Stimulated activated CD4-positive, alpha-beta T cell treated with anti-CD3 and anti-CD28 coated beads, Interleukin-4, amount 100 ng/mL, for 4 hours (primary cell): ENCODE results near the gene C19orf47.
A peak's percentile ranks its signal among the peaks of the same experiment; 100 is the strongest.

ENCODE experiments used
- DNase-seq, 2 experiments: peaks; one replicate each; pipeline ENCODE4 v3.0.0-alpha.2; 2020

The C19orf47 gene

GRCh38 chr19:40313229-40313983 lies 34.8 kb downstream of the C19orf47 start:
- DNase-seq = no peak

DNA sequence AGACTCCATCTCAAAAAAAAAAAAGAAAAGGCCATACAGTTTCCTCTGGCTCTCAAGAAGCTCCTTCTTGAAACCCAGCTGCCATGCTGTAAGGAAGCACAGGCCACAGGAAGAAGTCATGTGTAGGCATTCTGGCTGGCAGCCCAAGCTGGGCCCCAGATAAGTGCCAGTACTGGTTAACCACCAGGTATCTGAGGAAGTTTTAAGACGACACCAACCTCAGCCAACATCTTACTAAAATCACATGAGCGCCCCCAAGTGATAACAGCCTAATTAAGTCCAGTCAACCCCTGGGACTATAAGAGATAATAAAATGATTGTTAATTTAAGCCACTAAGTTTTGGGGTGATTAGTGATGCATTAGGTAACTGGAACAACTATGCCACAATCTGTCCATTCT lies 35.7 kb downstream of the C19orf47 start:
- DNase-seq = no peak

GRCh38 chr19:40309666-40310065 lies 38.5 kb downstream of the C19orf47 start:
- DNase-seq = no peak

DNA sequence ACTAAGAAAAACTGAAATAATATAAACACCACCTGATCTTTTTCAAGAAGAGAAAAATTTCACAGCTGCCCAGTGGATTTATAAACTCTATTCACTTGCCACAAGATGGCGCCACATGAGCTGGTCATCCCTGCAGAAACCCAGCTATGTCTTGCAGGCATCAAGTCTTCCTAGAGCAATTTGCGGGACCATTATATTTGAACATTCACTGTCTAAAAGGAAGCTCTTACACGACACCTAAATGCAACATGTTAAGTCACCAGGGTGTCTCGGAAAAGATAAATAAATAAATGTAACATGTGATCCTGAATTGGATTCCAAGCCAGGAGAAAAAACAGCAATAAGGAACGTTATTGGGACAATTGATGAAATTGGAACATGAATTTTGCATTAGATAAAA lies 42.8 kb downstream of the C19orf47 start:
- peak; percentile 61 to 65 for DNase-seq

GRCh38 chr19:40304306-40304705 lies 43.9 kb downstream of the C19orf47 start:
- no peak for DNase-seq

- no peak for DNase-seq
Measured at GRCh38 chr19:40303765-40304164, 44.4 kb downstream of the C19orf47 start.

DNA sequence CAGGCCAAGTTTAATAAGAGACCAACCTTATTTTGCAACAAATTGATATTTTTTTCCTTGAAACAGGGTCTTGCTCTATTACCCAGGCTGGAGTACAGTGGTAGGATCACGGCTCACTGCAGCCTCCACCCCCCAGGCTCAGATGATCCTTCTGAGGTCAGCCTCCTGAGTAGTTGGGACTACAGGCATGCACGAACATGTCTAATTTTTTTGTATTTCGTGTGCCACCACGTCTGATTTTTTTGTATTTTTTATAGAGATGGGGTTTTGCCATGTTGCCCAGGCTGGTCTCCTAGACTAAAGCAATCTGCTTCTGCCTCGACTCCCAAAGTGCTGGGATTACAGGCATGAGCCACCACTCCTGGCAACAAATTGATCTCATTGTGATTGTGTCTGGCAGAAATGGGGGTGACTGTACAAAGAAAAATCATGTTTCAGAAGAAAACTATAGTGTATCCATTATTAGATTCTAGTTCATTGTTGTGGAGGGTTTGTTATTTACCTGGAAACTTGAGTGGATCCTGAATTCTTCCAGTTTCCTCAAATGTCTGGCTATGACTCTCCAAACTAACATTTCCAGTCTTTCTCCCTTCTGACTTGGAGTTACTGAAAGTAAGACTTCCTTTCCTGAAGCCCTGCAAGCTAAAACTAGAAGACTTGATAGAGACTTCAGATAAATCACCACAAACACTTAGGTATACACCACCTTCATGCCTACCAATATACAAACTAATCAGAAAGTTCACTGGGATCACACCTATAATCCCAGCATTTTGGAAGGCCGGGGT lies 45.8 kb downstream of the C19orf47 start:
- no peak for DNase-seq

GRCh38 chr19:40300668-40301067 lies 47.5 kb downstream of the C19orf47 start:
- DNase-seq = no peak

GRCh38 chr19:40298026-40298425 lies 50.2 kb downstream of the C19orf47 start:
- no peak for DNase-seq

DNA sequence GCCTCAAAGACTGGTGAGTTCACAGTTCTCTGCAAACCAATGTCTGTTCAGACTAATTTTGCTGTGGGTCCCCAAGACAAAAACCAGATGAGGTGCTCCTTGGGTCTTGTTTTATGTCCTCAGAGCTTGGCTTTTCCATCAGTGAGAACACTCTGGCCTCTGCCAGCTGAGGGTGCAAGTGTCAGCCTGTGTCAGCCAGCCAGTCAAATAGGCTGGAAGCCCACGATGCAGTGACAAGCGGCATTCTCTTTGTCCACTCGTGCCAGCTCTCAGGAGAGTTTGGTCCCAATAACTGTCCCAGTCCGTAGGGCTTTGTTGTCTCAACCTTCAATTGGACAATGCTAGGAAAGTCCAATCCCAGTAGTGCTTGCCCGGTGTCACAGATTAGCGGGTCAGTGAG lies 53.6 kb downstream of the C19orf47 start:
- no peak for DNase-seq

GRCh38 chr19:40286971-40287421 lies 61.2 kb downstream of the C19orf47 start:
- no peak for DNase-seq

- no peak for DNase-seq
Measured at GRCh38 chr19:40286235-40286970, 61.8 kb downstream of the C19orf47 start.

- peak; percentile 92 to 99 for DNase-seq
Measured at GRCh38 chr19:40285353-40286234, 62.6 kb downstream of the C19orf47 start.

- peak; percentile 67 to 74 for DNase-seq
Measured at GRCh38 chr19:40284501-40285352, 63.5 kb downstream of the C19orf47 start, which contains the start of gene AKT2. AKT2 (minus strand) TSS chr19:40285345; CDS start chr19:40265267, 20,078 bp downstream.

GRCh38 chr19:40284251-40284500 lies 64.0 kb downstream of the C19orf47 start:
- no peak for DNase-seq

- no peak for DNase-seq
Measured at GRCh38 chr19:40283414-40284250, 64.6 kb downstream of the C19orf47 start.

- no peak for DNase-seq
Measured at GRCh38 chr19:40282920-40283319, 65.3 kb downstream of the C19orf47 start.

GRCh38 chr19:40282209-40282580 lies 66.0 kb downstream of the C19orf47 start:
- DNase-seq = no peak

DNA sequence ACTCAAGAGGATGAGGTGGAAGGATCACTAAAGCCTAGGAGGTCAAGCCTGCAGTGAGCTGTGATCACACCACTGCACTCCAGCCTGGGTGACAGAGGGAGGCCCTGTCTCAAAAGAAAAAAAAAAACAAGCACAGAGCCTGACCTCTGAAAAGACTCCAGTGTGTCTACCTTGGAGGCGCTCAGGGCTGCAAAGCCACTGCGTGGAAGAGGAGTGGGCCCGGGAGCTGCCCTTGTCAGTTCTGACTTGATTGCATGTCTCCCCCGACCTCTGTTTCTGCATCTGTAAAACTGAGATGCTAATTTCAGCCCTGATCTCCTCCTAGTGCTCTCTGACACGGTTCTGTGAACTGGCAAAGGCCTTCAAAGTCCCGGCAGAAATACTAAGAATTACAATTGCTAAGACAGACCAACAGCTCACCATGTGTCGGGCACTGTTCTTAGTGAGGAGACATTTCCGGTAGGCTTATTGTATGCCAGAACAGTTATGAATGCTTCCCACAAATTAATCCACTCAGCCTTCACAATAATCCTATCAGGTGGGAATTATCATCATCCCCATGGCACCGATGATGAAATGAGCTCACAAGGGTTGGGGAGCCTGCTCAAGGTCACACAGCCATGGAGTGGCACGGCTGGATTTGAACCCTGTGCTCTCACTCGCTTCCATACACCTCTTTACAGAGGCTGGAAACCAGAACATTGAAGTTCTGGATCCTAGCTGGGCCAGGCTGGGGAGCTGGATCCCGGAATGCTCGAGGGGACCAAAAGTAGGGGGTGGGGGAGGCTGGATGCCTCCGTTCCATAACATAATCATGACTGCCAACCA lies 66.6 kb downstream of the C19orf47 start:
- DNase-seq = no peak
